ENCODE results near the gene LDB3.

The LDB3 gene

DNA sequence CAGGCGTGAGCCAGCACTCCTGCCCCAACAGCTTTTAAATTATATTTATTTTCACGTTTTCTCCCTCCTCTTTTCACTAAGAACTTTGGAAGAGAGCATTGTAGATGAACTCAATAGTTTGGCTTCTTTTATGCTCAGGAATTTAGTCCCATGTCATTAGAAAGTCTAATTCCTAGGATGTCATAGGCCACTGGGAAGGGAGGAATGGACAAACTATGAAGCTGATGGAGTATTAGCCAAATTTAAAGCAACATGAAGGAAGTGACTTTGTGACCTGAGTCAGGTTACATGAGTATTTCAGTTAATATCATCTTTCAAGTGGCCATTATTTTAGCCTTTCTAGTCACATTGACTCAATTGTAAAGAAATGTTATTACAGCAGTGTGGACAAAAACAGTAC is 32.0 kb upstream of the LDB3 start:
- Histone ChIP-seq H3K9me3 (ENCODE audit: control insufficient read depth, insufficient read depth, low read depth, low read length) (no peaks in the 10 kb centered on the region), H3K4me3 (ENCODE audit: low read depth, low read length) (no peak overlapping the region), H3K4me1 (ENCODE audit: control insufficient read depth, insufficient read depth, low read length) (no peaks in the 10 kb centered on the region), H3K27ac (ENCODE audit: extremely low read depth, low read depth, low read length) (no peak overlapping the region), H3K36me3 (ENCODE audit: control insufficient read depth in 2 of 2, insufficient read depth in 1 of 2, low read length in 2 of 2) (no peaks in the 10 kb centered on the region)
- POLR2A ChIA-PET = no interaction called here
- CTCF ChIA-PET = interaction anchor here (0.7 to 0.9 kb wide), 2 partner anchors 9 to 51 kb away, joined by 3 read pairs; no protein-coding TSS in a partner anchor
- TF ChIP-seq ZNF274 (IDR thresholded peaks at IDR 0.05; ENCODE audit: low read length) = no peak
- TF ChIP-seq ZNF274 (tag by site-specific recombination; IDR thresholded peaks at IDR 0.05; ENCODE audit: borderline replicate concordance) = no peak
- no peak for TF ChIP-seq GLI4 (tag by site-specific recombination; IDR thresholded peaks at IDR 0.05)
- TF ChIP-seq ZNF585B (tag by site-specific recombination; IDR thresholded peaks at IDR 0.05) = no peak
- no peak for TF ChIP-seq REPIN1 (tag by site-specific recombination; IDR thresholded peaks at IDR 0.05; ENCODE audit: low read depth)
- TF ChIP-seq, protein P1, sequence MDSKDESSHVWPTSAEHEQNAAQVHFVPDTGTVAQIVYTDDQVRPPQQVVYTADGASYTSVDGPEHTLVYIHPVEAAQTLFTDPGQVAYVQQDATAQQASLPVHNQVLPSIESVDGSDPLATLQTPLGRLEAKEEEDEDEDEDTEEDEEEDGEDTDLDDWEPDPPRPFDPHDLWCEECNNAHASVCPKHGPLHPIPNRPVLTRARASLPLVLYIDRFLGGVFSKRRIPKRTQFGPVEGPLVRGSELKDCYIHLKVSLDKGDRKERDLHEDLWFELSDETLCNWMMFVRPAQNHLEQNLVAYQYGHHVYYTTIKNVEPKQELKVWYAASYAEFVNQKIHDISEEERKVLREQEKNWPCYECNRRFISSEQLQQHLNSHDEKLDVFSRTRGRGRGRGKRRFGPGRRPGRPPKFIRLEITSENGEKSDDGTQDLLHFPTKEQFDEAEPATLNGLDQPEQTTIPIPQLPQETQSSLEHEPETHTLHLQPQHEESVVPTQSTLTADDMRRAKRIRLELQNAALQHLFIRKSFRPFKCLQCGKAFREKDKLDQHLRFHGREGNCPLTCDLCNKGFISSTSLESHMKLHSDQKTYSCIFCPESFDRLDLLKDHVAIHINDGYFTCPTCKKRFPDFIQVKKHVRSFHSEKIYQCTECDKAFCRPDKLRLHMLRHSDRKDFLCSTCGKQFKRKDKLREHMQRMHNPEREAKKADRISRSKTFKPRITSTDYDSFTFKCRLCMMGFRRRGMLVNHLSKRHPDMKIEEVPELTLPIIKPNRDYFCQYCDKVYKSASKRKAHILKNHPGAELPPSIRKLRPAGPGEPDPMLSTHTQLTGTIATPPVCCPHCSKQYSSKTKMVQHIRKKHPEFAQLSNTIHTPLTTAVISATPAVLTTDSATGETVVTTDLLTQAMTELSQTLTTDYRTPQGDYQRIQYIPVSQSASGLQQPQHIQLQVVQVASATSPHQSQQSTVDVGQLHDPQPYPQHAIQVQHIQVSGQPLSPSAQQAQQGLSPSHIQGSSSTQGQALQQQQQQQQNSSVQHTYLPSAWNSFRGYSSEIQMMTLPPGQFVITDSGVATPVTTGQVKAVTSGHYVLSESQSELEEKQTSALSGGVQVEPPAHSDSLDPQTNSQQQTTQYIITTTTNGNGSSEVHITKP (tag by site-specific recombination; IDR thresholded peaks at IDR 0.05) = no peak
- TF ChIP-seq ZNF707 (tag by site-specific recombination; IDR thresholded peaks at IDR 0.05) = no peak
- TF ChIP-seq ZNF214 (tag by site-specific recombination; IDR thresholded peaks at IDR 0.05; ENCODE audit: borderline replicate concordance) = no peak
- TF ChIP-seq, protein P2, sequence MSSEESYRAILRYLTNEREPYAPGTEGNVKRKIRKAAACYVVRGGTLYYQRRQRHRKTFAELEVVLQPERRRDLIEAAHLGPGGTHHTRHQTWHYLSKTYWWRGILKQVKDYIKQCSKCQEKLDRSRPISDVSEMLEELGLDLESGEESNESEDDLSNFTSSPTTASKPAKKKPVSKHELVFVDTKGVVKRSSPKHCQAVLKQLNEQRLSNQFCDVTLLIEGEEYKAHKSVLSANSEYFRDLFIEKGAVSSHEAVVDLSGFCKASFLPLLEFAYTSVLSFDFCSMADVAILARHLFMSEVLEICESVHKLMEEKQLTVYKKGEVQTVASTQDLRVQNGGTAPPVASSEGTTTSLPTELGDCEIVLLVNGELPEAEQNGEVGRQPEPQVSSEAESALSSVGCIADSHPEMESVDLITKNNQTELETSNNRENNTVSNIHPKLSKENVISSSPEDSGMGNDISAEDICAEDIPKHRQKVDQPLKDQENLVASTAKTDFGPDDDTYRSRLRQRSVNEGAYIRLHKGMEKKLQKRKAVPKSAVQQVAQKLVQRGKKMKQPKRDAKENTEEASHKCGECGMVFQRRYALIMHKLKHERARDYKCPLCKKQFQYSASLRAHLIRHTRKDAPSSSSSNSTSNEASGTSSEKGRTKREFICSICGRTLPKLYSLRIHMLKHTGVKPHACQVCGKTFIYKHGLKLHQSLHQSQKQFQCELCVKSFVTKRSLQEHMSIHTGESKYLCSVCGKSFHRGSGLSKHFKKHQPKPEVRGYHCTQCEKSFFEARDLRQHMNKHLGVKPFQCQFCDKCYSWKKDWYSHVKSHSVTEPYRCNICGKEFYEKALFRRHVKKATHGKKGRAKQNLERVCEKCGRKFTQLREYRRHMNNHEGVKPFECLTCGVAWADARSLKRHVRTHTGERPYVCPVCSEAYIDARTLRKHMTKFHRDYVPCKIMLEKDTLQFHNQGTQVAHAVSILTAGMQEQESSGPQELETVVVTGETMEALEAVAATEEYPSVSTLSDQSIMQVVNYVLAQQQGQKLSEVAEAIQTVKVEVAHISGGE (tag by site-specific recombination; conservative IDR thresholded peaks at IDR 0.05; ENCODE audit: low read depth) = no peak
- TF ChIP-seq, protein P3, sequence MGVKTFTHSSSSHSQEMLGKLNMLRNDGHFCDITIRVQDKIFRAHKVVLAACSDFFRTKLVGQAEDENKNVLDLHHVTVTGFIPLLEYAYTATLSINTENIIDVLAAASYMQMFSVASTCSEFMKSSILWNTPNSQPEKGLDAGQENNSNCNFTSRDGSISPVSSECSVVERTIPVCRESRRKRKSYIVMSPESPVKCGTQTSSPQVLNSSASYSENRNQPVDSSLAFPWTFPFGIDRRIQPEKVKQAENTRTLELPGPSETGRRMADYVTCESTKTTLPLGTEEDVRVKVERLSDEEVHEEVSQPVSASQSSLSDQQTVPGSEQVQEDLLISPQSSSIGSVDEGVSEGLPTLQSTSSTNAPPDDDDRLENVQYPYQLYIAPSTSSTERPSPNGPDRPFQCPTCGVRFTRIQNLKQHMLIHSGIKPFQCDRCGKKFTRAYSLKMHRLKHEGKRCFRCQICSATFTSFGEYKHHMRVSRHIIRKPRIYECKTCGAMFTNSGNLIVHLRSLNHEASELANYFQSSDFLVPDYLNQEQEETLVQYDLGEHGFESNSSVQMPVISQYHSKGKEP (tag by site-specific recombination; IDR thresholded peaks at IDR 0.05) = no peak
- TF ChIP-seq ZNF600 (tag by site-specific recombination; IDR thresholded peaks at IDR 0.05) = no peak
- TF ChIP-seq YY1 (tag by site-specific recombination; IDR thresholded peaks at IDR 0.05) = no peak
- no peak for TF ChIP-seq GLI2 (tag by site-specific recombination; IDR thresholded peaks at IDR 0.05; ENCODE audit: borderline replicate concordance, low read depth)
- TF ChIP-seq IKZF3 (tag by site-specific recombination; IDR thresholded peaks at IDR 0.05) = no peak
- TF ChIP-seq ZBTB21 (tag by site-specific recombination; IDR thresholded peaks at IDR 0.05) = no peak

DNA sequence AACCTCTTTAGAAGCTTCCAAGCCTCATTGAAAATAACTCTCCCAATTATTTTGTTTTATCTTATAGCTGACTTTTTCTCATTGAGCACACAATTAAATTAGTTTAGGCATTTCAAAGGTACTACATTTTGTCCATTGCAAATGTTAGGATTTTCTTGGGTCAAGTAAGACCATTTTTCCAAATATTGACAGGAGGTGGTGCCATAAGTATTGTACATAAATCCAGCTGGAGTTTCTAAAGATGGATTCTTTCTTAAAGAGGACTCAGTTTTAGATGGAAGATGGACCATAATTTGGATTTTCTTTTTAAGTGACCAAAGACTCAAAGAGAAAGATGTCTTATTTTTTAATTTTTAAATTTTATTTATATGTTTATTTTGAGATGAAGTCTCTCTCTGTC is 26.3 kb upstream of the LDB3 start:
- Histone ChIP-seq H3K4me1 (ENCODE audit: control insufficient read depth, insufficient read depth, low read length) (no peaks in the 10 kb centered on the region; the same call in 1 of the 2 replicates), H3K27ac (ENCODE audit: extremely low read depth, low read depth, low read length) (no peak overlapping the region), H3K36me3 (ENCODE audit: control insufficient read depth in 2 of 2, insufficient read depth in 1 of 2, low read length in 2 of 2) (no peaks in the 10 kb centered on the region), H3K4me3 (ENCODE audit: low read depth, low read length) (no peak overlapping the region), H3K9me3 (ENCODE audit: control insufficient read depth, insufficient read depth, low read depth, low read length) (no peaks in the 10 kb centered on the region)
- CTCF ChIA-PET = interaction anchor here (0.6 to 5.3 kb wide), 11 partner anchors 22 to 937 kb away, joined by 3 to 46 read pairs (median 3); no protein-coding TSS in a partner anchor
- POLR2A ChIA-PET = interaction anchor here (0.6 kb wide), 1 partner anchor 60 kb away, joined by 6 read pairs; no protein-coding TSS in a partner anchor
- no peak for TF ChIP-seq ZNF707 (tag by site-specific recombination; IDR thresholded peaks at IDR 0.05)
- TF ChIP-seq, protein P4, sequence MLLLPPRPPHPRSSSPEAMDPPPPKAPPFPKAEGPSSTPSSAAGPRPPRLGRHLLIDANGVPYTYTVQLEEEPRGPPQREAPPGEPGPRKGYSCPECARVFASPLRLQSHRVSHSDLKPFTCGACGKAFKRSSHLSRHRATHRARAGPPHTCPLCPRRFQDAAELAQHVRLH (tag by site-specific recombination; IDR thresholded peaks at IDR 0.05) = no peak
- no peak for TF ChIP-seq ZNF350 (tag by site-specific recombination; IDR thresholded peaks at IDR 0.05)
- TF ChIP-seq ZBTB7A (tag by site-specific recombination; IDR thresholded peaks at IDR 0.05; ENCODE audit: low read depth) = no peak
- TF ChIP-seq SP7 (tag by site-specific recombination; IDR thresholded peaks at IDR 0.05) = no peak
- TF ChIP-seq, protein P5, sequence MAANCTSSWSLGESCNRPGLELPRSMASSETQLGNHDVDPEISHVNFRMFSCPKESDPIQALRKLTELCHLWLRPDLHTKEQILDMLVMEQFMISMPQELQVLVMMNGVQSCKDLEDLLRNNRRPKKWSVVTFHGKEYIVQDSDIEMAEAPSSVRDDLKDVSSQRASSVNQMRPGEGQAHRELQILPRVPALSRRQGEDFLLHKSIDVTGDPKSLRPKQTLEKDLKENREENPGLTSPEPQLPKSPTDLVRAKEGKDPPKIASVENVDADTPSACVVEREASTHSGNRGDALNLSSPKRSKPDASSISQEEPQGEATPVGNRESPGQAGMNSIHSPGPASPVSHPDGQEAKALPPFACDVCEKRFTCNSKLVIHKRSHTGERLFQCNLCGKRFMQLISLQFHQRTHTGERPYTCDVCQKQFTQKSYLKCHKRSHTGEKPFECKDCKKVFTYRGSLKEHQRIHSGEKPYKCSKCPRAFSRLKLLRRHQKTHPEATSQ (tag by site-specific recombination; IDR thresholded peaks at IDR 0.05) = no peak
- no peak for TF ChIP-seq KLF8 (tag by site-specific recombination; IDR thresholded peaks at IDR 0.05)
- TF ChIP-seq ZNF629 (tag by site-specific recombination; IDR thresholded peaks at IDR 0.05) = no peak
- TF ChIP-seq ZNF776 (tag by site-specific recombination; IDR thresholded peaks at IDR 0.05; ENCODE audit: borderline replicate concordance) = no peak
- TF ChIP-seq ZNF23 (tag by site-specific recombination; IDR thresholded peaks at IDR 0.05; ENCODE audit: borderline replicate concordance) = no peak
- TF ChIP-seq ZBTB17 (tag by site-specific recombination; IDR thresholded peaks at IDR 0.05) = no peak
- TF ChIP-seq ZNF510 (tag by site-specific recombination; IDR thresholded peaks at IDR 0.05; ENCODE audit: insufficient replicate concordance) = no peak
